ENCODE data around the gene DHDDS. TPM values are rescaled to one million over a fixed set of nuclear protein-coding genes. Genes with fewer than 3 reads are reported as not detected.

DHDDS gene
- total and polyA plus RNA-seq, 2 of the 13 experiments (the other 11 are each of a cell fraction or from before 2014, with no cell fraction given), result 18.9 to 28.3 TPM

DNA sequence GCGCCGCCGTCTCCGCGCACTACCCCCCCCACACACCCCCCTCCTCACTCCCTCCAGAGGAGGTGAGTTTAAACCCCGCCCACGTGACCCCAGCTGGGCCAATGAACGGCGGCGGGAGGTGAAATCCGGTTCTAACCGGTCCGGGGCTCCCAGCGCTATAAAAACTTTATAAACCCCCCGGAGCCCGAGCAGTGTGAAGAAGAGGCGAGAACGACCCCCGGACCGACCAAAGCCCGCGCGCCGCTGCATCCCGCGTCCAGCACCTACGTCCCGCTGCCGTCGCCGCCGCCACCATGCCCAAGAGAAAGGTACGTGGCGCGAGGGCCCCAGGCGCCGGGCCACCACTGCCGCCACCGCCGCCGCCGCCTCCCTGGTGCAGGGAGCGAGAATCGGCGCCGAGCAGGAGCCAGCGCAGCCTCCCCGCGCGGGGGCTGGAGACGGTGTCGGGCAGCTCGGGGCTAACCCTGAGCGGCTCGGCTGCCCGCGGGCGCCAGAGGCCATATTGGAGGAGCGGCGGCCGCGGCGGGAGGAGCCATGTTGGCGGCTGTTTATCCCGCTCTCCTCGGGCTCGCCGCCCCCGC lies 40.3 kb downstream of the DHDDS start, which contains the start of gene HMGN2:
TSS of gene HMGN2 (plus strand) at position 121 of the 581 bp plus-strand sequence. CDS start at position 294, 173 bp downstream.
- 3% methylated on average over 7 of the region's 69 CpGs for WGBS (ENCODE audit: low lambda C conversion rate)
- no TSS peak for BruUV-seq (replicated peaks)
- ChIA-PET POLR2A (interaction anchor here (0.6 to 3.1 kb wide), 6 partner anchors 8 to 160 kb away, joined by 3 to 29 read pairs (median 6); partner anchors contain the start of gene DHDDS), CTCF (ENCODE audit: low intra/inter-chr PET ratio, low total read pairs) (no interaction called here)
- peak within 1 kb of the TSS; percentile 96 for H3K4me2 ChIP-seq (ENCODE audit: low read depth, low read length)
- H2AFZ ChIP-seq (ENCODE audit: low read length), result no peak within 1 kb of the TSS
- FAIRE-seq, result no peak
- H3K36me3 ChIP-seq (replicated peaks in 1 of 2; ENCODE audit: control insufficient read depth in 1 of 2, insufficient read depth in 2 of 2, low read length in 2 of 2), result peaks cover 4 to 51% of the 10 kb centered on the region in 2 experiments
- DNase-seq (ENCODE audit: low spot score), result peak; percentile 82
- H3K27ac ChIP-seq (ENCODE audit: extremely low read length, insufficient read depth, low read length), result peak within 1 kb of the TSS; percentile 100
- H4K20me1 ChIP-seq (ENCODE audit: insufficient read depth, low read length), result peaks cover 12% of the 10 kb centered on the region
- H3K27me3 ChIP-seq (ENCODE audit: control insufficient read depth in 1 of 2, insufficient read depth in 2 of 2, low read length in 2 of 2), result no peaks in the 10 kb centered on the region; a peak in 1 of 5 replicates
- in situ Hi-C loops (cut with HindIII; ENCODE audit: extremely low pct_ligation_motif_present, low pct_unique_long_range_greater_than_20kb) (no loop called here), intact Hi-C loops (cut with micrococcal nuclease; ENCODE audit: unreplicated experiment) (no loop called here)
- no peaks in the 10 kb centered on the region for H3K9me3 ChIP-seq (ENCODE audit: low read length)
- peak within 1 kb of the TSS; percentile 78 to 86 (median 85) for H3K4me3 ChIP-seq (replicated peaks in 1 of 3; ENCODE audit: insufficient read depth in 1 of 3, low read depth in 2 of 3, low read length in 3 of 3)
- ATAC-seq, result peak; percentile 76
- H3K9ac ChIP-seq (ENCODE audit: insufficient read depth, low read depth, low read length), result peak within 1 kb of the TSS; percentile 99
- peaks cover 18% of the 10 kb centered on the region for H3K79me2 ChIP-seq (ENCODE audit: insufficient read depth, low read length)
- H3K4me1 ChIP-seq (ENCODE audit: insufficient read depth, low read length), result peaks cover 31% of the 10 kb centered on the region
- TF ChIP-seq GATA4 (IDR thresholded peaks at IDR 0.05; ENCODE audit: borderline replicate concordance, low read depth), result no peak
- TF ChIP-seq SATB2 (CRISPR knock-in tag; IDR thresholded peaks at IDR 0.05), result no peak
- TF ChIP-seq ESRRA (CRISPR knock-in tag; IDR thresholded peaks at IDR 0.05; ENCODE audit: low read depth), result no peak
- TF ChIP-seq TCF7L2 (IDR thresholded peaks at IDR 0.05; ENCODE audit: low read depth, low read length), result no peak
- no peak for TF ChIP-seq MLXIP (CRISPR knock-in tag; IDR thresholded peaks at IDR 0.05; ENCODE audit: borderline replicate concordance)
- no peak for TF ChIP-seq GPN1 (CRISPR knock-in tag; IDR thresholded peaks at IDR 0.05; ENCODE audit: borderline replicate concordance)
- no peak for TF ChIP-seq DMTF1 (CRISPR knock-in tag; IDR thresholded peaks at IDR 0.05)
- no peak for TF ChIP-seq ZNF382 (CRISPR knock-in tag; IDR thresholded peaks at IDR 0.05; ENCODE audit: borderline replicate concordance)
- TF ChIP-seq RELA (CRISPR knock-in tag; IDR thresholded peaks at IDR 0.05), result no peak
- TF ChIP-seq ATF6 (CRISPR knock-in tag; conservative IDR thresholded peaks at IDR 0.05), result no peak
- TF ChIP-seq ZNF326 (CRISPR knock-in tag; IDR thresholded peaks at IDR 0.05; ENCODE audit: borderline replicate concordance), result no peak
- 0 out of 2 replicates have a peak, but pooled peaks have one; percentile 7 for TF ChIP-seq BORCS8-MEF2B (CRISPR knock-in tag; IDR thresholded peaks at IDR 0.05)
- no peak for TF ChIP-seq ZNF496 (CRISPR knock-in tag; IDR thresholded peaks at IDR 0.05; ENCODE audit: insufficient replicate concordance)
- no peak for TF ChIP-seq ZNF749 (CRISPR knock-in tag; IDR thresholded peaks at IDR 0.05; ENCODE audit: borderline replicate concordance)
- no peak for TF ChIP-seq SSRP1 (CRISPR knock-in tag; IDR thresholded peaks at IDR 0.05)
- TF ChIP-seq NR3C1 (CRISPR knock-in tag; IDR thresholded peaks at IDR 0.05), result no peak
- no peak for TF ChIP-seq MAFF (IDR thresholded peaks at IDR 0.05; ENCODE audit: low read depth, low read length)
- TF ChIP-seq SNAI1 (CRISPR knock-in tag; IDR thresholded peaks at IDR 0.05; ENCODE audit: borderline replicate concordance), result no peak
- TF ChIP-seq ZFY (CRISPR knock-in tag; IDR thresholded peaks at IDR 0.05), result peak; percentile 77
